Mucosa of rectum (tissue), 2 donors: ENCODE measurements around the gene NOL11.
A peak's percentile ranks its signal among the peaks of the same experiment; 100 is the strongest.
"Not testable (repeated sequence)": the region's sequence is repeated elsewhere in the genome, so short reads cannot be mapped to it uniquely, and the experiment has no call there.

Experiments
- H3K27ac ChIP-seq, 2 donors: one replicate each; pipeline ENCODE4 v1.7.0; 2013; ENCODE audit warnings: inconsistent platforms in 2 of 2, low read depth in 2 of 2, low read length in 2 of 2
- H3K27me3 ChIP-seq, 2 donors: one replicate each; pipeline ENCODE4 v1.7.0; 2013; ENCODE audit warnings: low read length in 2 of 2; ENCODE audit not compliant: control insufficient read depth in 2 of 2, insufficient read depth in 2 of 2
- H3K36me3 ChIP-seq, 2 donors: one replicate each; pipeline ENCODE4 v1.7.0; 2013; ENCODE audit warnings: low read length in 2 of 2; ENCODE audit not compliant: control insufficient read depth in 2 of 2, insufficient read depth in 2 of 2
- H3K4me1 ChIP-seq, 2 donors: one replicate each; pipeline ENCODE4 v1.7.0; 2013; ENCODE audit warnings: low read length in 2 of 2, mild to moderate bottlenecking in 1 of 2; ENCODE audit not compliant: control insufficient read depth in 2 of 2, insufficient read depth in 2 of 2
- H3K4me3 ChIP-seq, 2 donors: one replicate each; pipeline ENCODE4 v1.7.0; 2013; ENCODE audit warnings: low read length in 2 of 2
- H3K9ac ChIP-seq, 2 donors: one replicate each; pipeline ENCODE4 v1.7.0; 2013; ENCODE audit warnings: low read length in 2 of 2, low read depth in 1 of 2, mild to moderate bottlenecking in 1 of 2
- H3K9me3 ChIP-seq, 2 donors: one replicate each; pipeline ENCODE4 v1.7.0; 2013; ENCODE audit warnings: low read length in 2 of 2; ENCODE audit not compliant: control insufficient read depth in 2 of 2
- donor health status: healthy.
- donor health status: Normal muscosa, but diverticular disease.

Gene NOL11

DNA sequence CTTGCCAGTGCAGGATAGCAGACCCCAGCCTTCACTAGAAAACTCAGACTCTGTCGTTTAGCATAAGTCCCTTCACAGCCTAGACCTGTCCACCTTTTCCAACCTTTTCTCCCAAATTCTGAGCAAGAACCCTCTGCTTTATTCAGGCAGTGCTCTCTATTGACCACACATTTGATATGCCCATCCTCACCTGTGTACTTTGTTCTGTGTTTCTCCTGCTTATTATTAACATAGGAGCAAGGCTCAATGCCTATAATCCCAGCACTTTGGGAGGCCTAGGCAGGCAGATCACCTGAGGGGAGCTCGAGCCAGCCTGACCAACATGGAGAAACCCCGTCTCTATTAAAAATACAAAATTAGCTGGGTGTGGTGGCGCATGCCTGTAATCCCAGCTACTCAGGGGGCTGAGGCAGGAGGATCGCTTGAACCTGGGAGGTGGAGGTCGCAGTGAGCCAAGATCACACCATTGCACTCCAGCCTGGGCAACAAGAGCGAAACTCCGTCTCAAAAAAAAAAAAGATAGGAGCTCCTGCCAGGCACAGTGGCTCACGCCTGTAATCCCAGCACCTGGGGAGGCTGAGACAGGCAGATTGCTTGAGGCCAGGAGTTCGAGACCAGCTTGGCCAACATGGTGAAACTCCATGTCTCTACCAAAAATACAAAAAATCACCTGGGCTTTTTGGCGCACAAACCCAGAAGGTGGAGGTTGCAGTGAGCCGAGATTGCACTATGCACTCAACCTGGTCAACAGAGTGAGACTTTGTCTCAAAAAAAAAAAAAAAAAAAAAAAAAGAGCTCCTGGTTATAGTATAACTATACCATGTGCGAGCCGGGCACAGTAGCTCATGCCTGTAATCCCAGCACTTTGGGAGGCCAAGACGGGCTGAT lies 9.7 kb downstream of the NOL11 start:
- H3K4me3 ChIP-seq, H3K9me3 ChIP-seq, H3K27me3 ChIP-seq, H3K4me1 ChIP-seq, H3K27ac ChIP-seq, H3K9ac ChIP-seq: not testable (repeated sequence)
- peaks cover 48 to 66% of the 10 kb centered on the region in 2 donors for H3K36me3 ChIP-seq

DNA sequence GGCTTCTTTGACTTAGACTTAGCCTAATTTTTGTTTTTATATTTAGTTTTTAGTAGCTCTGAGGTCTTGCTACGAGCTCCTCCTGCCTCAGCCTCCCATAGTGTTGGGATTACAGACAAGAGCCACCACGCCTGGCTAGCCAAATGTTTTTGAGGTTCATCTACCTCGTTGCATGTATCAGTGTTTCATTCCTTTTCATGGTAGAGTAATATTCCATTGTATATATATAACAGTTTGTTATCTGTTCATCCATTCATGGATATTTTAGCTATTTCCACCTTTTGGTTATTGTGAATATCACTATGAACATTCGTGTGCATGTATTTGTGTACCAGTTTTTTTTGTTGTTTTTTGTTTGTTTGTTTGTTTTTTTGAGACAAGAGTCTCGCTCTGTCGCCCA lies 12.2 kb downstream of the NOL11 start:
- Histone ChIP-seq H3K4me1 (no peaks in the 10 kb centered on the region), H3K27ac (no peak overlapping the region), H3K27me3 (no peaks in the 10 kb centered on the region), H3K36me3 (peaks cover 53 to 66% of the 10 kb centered on the region in 2 donors), H3K9me3 (no peaks in the 10 kb centered on the region), H3K9ac (no peak overlapping the region), H3K4me3 (no peak overlapping the region)

DNA sequence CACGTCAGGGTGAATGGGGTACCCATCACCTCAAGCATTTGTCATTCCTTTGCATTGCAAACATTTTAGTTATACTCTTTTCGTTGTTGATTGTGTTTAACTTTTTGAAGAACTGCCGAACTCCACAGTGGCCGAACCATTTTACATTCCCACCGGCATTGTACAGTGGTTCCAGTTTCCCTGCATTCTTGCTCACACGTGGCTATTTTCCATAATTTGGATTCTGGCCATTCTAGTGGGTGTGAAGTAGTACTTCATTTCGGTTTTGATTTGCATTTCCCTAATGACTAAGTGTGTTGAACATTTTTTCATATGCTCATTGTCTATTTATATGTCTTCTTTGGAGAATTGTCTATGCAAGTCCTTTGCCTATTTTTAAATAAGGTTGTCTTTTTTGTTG lies 13.0 kb downstream of the NOL11 start:
- Histone ChIP-seq H3K9me3 (no peaks in the 10 kb centered on the region), H3K36me3 (peaks cover 47 to 62% of the 10 kb centered on the region in 2 donors), H3K4me3 (no peak overlapping the region)

DNA sequence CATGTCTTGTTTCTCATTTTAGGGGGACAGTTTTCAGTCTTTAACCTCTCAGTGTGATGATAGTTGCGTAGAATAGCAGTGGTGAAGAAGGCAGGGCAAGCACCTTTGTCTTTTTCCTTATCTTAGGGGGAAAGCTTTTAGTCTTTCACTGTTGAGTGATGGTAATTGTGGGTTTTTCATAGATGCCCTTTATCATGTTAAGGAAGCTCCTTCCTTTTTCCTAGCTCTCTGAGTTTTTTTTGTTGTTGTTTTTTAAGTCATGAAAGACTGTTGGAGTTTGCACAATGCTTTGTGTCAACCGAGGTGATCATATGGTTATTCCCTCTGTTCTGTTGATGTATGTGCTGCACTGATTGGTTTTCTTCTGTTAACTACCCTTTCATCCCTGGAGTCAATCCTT lies 15.7 kb downstream of the NOL11 start:
- Histone ChIP-seq H3K9ac (no peak overlapping the region), H3K27me3 (no peaks in the 10 kb centered on the region), H3K36me3 (peaks cover 52 to 64% of the 10 kb centered on the region in 2 donors), H3K27ac (no peak overlapping the region), H3K4me1 (no peaks in the 10 kb centered on the region), H3K9me3 (no peaks in the 10 kb centered on the region), H3K4me3 (no peak overlapping the region)

More for the DNA sequence above, 13.0 kb downstream of the NOL11 start:
- no peak overlapping the region for H3K27ac ChIP-seq
- H3K27me3 ChIP-seq, result no peaks in the 10 kb centered on the region
- H3K4me1 ChIP-seq, result no peaks in the 10 kb centered on the region
- H3K9ac ChIP-seq, result no peak overlapping the region

DNA sequence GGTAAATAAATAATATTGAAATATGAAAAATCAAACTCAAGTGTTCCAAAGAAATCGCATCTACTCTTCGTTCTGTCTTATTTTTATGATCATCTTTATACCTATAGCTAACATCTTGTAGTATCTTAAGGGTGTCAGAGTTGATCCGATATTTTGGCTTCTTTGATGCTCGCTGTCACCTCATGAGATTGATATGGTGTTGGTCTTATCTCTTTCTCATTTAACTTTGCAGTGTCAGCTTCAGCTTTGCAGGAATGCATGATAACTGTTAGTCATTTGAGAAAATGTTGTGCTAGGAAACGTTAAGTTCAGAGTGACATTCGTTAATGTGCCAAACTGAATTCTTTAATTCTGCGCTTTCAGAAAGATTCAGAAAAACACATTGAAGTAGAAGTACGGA lies 19.4 kb downstream of the NOL11 start:
- H3K9me3 ChIP-seq, result no peaks in the 10 kb centered on the region
- no peak overlapping the region for H3K4me3 ChIP-seq
- H3K27me3 ChIP-seq, result no peaks in the 10 kb centered on the region
- no peaks in the 10 kb centered on the region for H3K4me1 ChIP-seq
- H3K36me3 ChIP-seq, result peaks cover 61 to 71% of the 10 kb centered on the region in 2 donors
- no peak overlapping the region for H3K27ac ChIP-seq
- no peak overlapping the region for H3K9ac ChIP-seq

DNA sequence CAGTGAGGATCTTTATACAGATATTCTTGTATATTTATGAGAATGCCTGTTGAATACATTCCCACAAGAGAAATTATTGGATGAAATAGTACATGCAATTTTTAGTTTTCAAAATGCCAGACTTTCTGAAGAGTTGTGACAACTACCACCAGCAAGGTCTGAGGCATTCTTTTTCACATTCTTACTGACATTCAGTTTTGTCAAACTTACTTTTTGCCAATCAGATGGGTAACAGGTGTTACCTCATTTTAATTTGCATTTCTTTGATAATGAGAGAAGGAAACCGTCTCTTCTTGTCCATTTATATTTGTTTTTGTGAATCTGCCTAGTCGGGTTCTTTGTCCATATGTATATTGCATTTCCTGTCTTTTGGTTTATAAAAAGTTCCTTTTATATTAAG lies 24.3 kb downstream of the NOL11 start:
- H3K36me3 ChIP-seq, result peaks cover 44 to 61% of the 10 kb centered on the region in 2 donors
- no peak overlapping the region for H3K4me3 ChIP-seq
- H3K9ac ChIP-seq, result no peak overlapping the region
- no peak overlapping the region for H3K27ac ChIP-seq
- no peaks in the 10 kb centered on the region for H3K27me3 ChIP-seq
- H3K4me1 ChIP-seq, result peaks cover 7 to 10% of the 10 kb centered on the region in 2 donors
- H3K9me3 ChIP-seq, result no peaks in the 10 kb centered on the region

DNA sequence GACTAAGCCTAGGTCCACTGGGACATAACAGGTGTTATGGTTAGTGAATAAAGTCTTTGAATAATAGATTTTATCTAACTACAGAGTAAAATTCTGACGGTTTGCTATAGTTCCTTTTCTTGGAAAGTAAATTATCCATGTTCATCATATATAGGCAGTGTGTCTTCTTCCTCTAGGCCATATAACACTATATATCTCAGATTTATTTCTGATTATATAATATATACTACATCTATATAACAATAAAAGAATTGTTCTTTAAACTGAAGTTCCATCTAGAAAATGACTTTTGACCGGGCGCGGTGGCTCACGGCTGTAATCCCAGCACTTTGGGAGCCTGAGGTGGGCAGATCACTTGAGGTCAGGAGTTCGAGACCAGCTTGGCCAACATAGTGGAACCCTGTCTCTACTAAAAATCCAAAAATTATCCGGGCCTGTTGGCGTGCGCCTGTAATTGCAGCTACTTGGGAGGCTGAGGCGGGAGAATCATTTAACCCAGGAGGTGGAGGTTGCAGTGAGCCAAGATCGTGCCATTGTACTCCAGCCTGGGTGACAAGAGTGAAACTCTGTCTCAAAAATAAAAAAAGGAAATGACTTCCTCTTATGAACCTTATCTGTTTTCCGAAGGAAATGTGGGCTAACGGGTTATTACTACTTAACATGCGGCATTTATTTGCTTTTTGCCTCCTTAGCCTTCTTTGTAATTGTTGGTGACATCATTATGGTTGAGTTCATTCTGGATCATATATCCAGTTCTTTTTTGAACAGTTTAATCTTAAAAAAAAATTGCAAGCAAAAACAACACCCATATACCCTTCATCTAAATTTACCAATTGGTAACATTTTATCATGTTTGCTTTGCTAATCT lies 29.2 kb downstream of the NOL11 start:
- Histone ChIP-seq H3K27me3 (no peaks in the 10 kb centered on the region), H3K4me3 (no peak overlapping the region), H3K36me3 (peaks cover 22 to 33% of the 10 kb centered on the region in 2 donors), H3K27ac (peak overlapping the region; percentile 22 to 56), H3K9me3 (no peaks in the 10 kb centered on the region), H3K9ac (no peak overlapping the region), H3K4me1 (peaks cover 10 to 12% of the 10 kb centered on the region in 2 donors)

DNA sequence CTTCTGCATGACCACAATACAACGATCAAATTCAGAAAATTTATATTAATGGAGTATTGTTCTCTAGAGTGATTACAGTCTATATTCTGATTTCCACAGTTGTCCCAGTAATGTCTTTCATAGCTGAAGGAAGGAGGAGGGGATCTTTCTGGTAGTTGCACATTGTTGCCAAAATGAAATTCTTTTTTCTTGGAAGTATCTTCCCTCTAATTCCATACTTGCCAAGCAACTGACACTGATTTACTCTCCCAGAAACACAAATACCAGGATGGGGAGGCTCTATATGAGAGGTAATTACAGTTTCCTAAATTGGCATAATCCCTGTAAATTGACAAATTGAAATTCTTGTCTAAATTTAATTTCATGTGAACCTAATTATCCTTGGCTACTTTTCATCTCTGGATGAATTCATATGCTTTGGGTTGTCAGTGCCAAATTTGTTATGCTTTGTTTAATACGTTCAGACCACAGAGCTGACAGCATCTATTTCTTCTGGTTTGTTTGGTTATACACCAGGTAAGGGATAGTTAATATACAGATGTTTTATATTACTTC lies 30.0 kb downstream of the NOL11 start:
- Histone ChIP-seq H3K27ac (no peak overlapping the region), H3K27me3 (no peaks in the 10 kb centered on the region), H3K9ac (no peak overlapping the region), H3K4me3 (no peak overlapping the region), H3K36me3 (peaks cover 18 to 26% of the 10 kb centered on the region in 2 donors), H3K4me1 (peaks cover 10 to 12% of the 10 kb centered on the region in 2 donors), H3K9me3 (no peaks in the 10 kb centered on the region)

DNA sequence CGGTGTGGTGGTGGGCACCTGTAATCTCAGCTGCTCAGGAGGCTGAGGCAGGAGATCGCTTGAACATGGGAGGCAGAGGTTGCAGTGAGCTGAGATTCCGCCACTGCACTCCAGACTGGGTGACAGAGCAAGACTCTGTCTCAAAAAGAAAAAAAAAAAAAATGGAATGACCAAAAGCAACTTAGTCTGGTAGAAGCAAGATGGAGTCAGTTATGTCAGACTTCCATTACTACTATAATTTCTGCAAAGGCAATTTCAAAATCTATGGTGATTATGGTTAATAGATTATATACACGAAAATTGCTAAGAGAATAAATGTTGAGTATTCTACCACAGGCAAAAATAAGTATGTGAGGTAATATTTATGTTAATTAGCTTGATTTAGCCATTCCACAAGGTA lies 32.3 kb downstream of the NOL11 start:
- Histone ChIP-seq H3K4me3 (no peak overlapping the region), H3K36me3 (peaks cover 12 to 14% of the 10 kb centered on the region in 2 donors), H3K9me3 (no peaks in the 10 kb centered on the region), H3K4me1 (peaks cover 10 to 12% of the 10 kb centered on the region in 2 donors), H3K9ac (no peak overlapping the region), H3K27me3 (no peaks in the 10 kb centered on the region), H3K27ac (no peak overlapping the region)
